Measurements from ENCODE around the gene FANCC.

The FANCC gene

DNA sequence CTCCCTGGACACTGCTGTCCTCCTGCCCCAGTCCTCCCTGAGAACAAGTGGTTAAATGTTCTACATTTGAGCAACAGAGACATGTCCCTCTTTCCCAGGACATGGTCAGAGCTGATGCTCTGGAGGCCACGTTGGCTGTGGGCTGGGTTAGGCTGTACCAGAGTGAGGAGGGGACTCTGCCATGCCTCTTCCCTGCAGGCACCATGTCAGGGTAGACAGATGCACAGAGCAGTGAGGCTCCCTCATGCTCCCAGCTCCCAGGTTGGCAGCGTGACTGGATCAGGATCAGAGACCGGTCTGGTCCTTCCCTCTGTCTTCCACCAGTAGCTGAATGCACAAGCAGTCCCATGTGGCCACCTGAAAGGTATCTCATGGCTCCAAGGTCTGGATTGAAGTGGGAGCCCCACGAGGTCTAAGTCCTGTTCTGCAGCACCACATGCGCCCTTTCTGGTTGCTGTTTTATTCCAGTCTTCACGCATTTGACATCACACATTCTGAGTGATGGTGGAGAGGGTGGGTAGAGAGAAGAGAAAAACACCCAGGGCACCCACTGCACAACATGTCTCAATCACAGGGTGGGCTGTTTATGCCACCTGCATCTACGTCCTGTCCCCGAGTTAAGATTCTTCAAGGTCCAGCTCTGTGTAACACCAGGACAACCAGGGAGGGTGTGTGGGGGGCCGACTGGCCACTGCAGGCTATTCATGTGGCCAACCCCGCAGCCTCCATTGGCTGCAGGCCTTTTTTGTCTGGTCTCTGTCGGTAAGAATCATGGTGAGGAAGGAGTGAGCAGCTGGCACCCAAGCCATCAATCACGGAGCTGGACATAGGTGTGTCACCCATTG is 204.9 kb downstream of the FANCC start:
- DNase-seq, result no peak

DNA sequence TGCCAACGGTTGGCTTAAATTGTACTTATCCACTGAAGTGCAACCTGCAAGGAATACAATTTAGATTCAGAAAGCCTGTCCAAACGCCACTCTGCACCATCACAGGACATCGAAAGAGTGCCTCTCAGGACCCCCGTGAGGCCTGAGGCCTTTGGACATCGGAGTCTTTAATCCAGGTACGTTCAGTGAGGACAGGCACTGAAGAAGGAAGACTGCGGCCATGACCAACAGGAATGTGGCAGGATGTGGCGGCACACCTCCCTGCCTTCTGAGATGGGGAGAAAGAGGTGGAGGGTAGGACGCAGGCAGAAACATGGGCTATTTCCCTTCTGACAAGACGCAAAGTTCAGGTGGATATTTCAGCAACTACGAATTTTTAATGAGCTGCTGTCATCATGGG is 205.8 kb downstream of the FANCC start:
- no peak for DNase-seq

GRCh38 chr9:95110921-95111525 is 206.5 kb downstream of the FANCC start:
- DNase-seq, result no peak

DNA sequence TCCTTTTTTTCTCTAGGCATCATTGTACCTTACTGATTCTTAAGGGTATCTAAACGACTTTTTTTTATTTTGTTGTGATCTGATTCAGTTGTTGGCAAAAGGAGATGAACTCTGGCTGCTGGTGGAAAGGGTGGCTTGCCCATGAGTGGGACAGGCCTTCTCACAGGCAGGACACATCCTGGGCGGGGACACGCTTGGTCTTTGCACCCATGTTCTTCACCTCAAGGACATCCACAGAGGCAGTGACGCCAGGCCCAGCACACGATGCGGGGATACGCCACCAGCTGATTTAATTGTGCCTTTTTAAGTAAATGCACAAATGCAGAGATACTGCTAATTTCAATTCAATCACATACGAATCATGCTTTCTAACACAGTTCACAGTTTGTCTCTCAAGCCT is 208.1 kb downstream of the FANCC start:
- DNase-seq, result no peak

- DNase-seq, result no peak
Observed at GRCh38 chr9:95108777-95109176, 208.7 kb downstream of the FANCC start.

- DNase-seq, result no peak
Observed at GRCh38 chr9:95107976-95108375, 209.5 kb downstream of the FANCC start.

GRCh38 chr9:95107001-95107749 is 210.3 kb downstream of the FANCC start:
- no peak for DNase-seq

- no peak for DNase-seq
Observed at GRCh38 chr9:95105519-95106287, 211.8 kb downstream of the FANCC start.

DNA sequence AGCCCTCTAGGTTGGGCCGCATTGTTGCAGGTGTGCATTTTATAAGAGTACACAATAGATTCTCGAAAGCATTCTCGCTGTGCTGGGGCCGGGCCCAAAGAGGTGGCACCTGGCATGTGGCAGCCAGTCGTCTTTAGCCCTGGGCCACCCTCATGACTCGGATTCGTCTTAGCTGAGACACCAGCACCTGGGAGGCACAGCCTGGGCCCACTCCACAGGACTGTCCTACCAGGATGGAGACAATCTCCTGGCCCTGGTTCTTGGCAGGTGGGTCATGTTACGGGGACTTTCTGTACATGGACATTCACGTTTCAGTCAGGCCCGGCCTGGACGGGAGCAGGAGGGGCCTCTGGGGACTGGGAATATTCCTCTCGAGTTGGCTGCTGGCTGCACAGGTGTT is 212.5 kb downstream of the FANCC start:
- no peak for DNase-seq

- no peak for DNase-seq
Observed at GRCh38 chr9:95104581-95104960, 212.9 kb downstream of the FANCC start.

GRCh38 chr9:95103871-95104580 is 213.5 kb downstream of the FANCC start:
- no peak for DNase-seq

DNA sequence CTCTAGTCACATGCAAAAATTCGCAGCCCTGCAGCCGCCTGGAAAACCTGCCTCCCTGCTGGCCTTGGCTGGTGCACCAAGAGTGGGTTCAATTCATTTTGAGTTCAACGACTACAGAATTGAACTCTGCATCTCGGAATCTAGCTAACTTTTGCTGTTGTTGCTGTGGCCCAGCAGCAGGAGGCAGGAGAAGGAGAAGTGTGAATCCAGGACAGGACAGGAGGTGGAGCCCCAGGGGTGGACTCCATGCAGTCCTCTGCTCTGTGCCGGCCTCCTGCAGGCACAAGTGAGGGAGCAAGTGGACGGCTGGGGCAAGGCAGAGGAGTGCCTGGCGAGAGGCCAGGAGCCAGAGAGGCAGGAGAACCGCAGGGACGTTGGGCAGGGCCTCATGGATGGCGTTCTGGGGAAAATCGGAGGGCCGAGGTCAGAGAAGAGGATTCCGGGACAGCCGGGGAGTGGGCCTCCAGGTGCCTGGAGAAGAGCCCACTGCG is 214.2 kb downstream of the FANCC start:
- no peak for DNase-seq

GRCh38 chr9:95102572-95102971 is 214.9 kb downstream of the FANCC start:
- DNase-seq, result no peak

- DNase-seq, result no peak
Observed at GRCh38 chr9:95102001-95102433, 215.5 kb downstream of the FANCC start.

- no peak for DNase-seq
Observed at GRCh38 chr9:95101326-95101725, 216.2 kb downstream of the FANCC start.

- no peak for DNase-seq
Observed at GRCh38 chr9:95100071-95100627, 217.4 kb downstream of the FANCC start.

- DNase-seq, result no peak
Observed at GRCh38 chr9:95099321-95100070, 218.0 kb downstream of the FANCC start.

DNA sequence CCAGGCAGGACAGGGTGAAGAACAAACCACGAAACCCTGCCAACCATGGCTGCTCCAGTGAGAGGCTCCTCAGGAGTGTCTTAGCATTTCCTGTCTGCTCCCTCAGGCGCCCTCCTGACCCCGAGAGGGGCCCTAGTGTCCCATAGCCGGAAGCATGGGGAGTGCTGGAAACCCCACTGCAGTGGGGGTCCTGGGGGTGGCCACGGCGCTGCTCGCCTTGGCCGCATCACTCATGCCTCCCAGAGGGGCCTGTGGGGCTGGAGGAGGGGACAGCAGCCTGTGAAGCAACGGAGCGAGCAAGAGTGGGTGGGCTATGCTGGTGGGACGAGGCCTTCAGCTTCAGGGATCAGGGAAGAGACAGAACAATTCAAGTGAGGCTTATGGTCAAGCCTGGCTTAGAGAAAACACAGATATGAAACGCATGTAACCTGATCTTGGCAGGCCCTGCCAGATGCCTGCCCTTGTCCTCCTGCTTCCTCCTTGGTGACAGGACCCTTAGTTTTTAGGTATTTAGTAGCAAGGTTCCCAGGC is 219.1 kb downstream of the FANCC start:
- DNase-seq, result no peak

GRCh38 chr9:95097279-95097678 is 220.2 kb downstream of the FANCC start:
- DNase-seq, result no peak

GRCh38 chr9:95096807-95097206 is 220.7 kb downstream of the FANCC start:
- no peak for DNase-seq

DNA sequence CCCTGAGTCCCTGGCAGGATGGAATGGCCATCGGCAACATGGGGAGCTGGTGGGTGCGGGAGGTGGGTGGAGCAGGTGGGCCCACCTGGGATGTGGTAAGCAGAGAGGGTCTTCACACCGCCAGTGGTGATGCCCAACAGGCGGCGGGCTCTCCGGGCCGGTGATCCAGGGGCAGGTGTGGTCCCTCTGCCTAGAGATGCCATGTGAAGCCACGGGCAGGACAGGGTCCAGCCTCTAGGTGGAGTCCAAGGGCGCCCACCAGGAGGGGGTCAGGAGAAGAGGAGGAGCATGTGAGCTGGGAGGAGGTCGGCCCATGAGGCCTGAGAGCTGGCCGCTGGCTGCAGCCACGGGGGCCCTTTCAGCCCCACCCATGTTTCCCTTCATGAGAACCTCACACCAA is 221.1 kb downstream of the FANCC start:
- DNase-seq, result no peak
